SJCRH30 (cell line): ENCODE measurements around the gene CELF1. TPM values are rescaled to one million over a fixed set of nuclear protein-coding genes. Genes with fewer than 3 reads are reported as not detected.

Experiments
- DNase-seq, 2 experiments: peaks; one replicate each; pipeline ENCODE4 v3.0.0-alpha.2; 2015 to 2020
- H3K27ac ChIP-seq: fragments of 250-450 bp; sonication (Bioruptor Pico); 2 replicates; pipeline ENCODE4 v1.5.1; 2020; ENCODE audit warnings: mild to moderate bottlenecking, moderate library complexity
- H3K27me3 ChIP-seq: fragments of 250-450 bp; sonication (Bioruptor Pico); 2 replicates; pipeline ENCODE4 v1.5.1; 2020; ENCODE audit warnings: mild to moderate bottlenecking, moderate library complexity
- H3K36me3 ChIP-seq: fragments of 250-450 bp; sonication (Bioruptor Pico); 2 replicates; pipeline ENCODE4 v1.5.1; 2020; ENCODE audit warnings: mild to moderate bottlenecking, moderate library complexity
- H3K4me1 ChIP-seq: fragments of 250-450 bp; sonication (Bioruptor Pico); 2 replicates; pipeline ENCODE4 v1.5.1; 2020; ENCODE audit warnings: mild to moderate bottlenecking, moderate library complexity
- H3K4me3 ChIP-seq: fragments of 250-450 bp; sonication (Bioruptor Pico); 2 replicates; pipeline ENCODE4 v1.5.1; 2020; ENCODE audit warnings: mild to moderate bottlenecking, moderate library complexity
- H3K9me3 ChIP-seq: fragments of 250-450 bp; sonication (Bioruptor Pico); replicated peaks from 2 replicates; pipeline ENCODE4 v1.5.1; 2020; ENCODE audit warnings: mild to moderate bottlenecking, moderate library complexity
- total RNA-seq: library from RNA; depleted of rRNA; stranded (reverse); fragments of >200 nt; shearing (Covaris generic); gene quantifications from 2 replicates; pipeline ENCODE4 v1.2.3, GENCODE V29; 2014

CELF1 gene
- total RNA-seq, 1 experiment from 2014 or later = 108 TPM

DNA sequence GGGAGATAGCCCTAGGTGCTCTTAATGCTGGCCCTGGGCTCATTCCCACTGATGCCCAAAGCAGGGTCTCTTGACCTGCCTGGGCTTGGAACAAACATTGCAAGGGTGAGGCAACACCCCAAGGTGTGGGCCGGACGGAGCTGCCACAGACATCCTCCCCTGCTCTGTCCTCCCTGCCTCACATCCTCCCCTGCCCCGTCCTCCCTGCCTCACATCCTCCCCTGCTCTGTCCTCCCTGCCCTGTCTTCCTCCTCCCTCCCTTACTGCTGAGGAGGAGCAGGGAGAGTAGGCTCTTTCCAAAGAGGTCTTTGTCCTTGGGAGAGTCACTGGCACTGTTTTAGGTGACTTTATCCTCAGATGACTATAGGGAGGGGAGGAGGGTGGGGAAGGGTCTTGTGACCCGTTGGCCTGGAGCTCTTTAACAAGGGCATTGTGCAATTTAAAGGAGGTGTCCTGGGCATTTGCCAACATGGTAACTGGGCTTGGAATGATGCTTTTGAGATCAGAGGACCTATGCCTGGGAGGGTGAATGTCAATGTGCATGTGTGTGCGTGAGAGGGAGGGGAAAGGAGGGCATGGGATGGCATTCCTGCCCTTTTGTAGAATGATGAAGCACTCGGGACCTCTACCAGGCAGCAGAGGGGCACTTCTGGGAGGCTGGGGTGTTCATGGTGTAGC is 34.2 kb upstream of the CELF1 start:
- Histone ChIP-seq H3K27ac (peak overlapping the region; percentile 41), H3K4me3 (no peak overlapping the region), H3K9me3 (no peaks in the 10 kb centered on the region), H3K36me3 (peaks cover 28% of the 10 kb centered on the region), H3K4me1 (peaks cover 7% of the 10 kb centered on the region; the same call in 1 of the 2 replicates), H3K27me3 (no peaks in the 10 kb centered on the region)
- DNase-seq = no peak

DNA sequence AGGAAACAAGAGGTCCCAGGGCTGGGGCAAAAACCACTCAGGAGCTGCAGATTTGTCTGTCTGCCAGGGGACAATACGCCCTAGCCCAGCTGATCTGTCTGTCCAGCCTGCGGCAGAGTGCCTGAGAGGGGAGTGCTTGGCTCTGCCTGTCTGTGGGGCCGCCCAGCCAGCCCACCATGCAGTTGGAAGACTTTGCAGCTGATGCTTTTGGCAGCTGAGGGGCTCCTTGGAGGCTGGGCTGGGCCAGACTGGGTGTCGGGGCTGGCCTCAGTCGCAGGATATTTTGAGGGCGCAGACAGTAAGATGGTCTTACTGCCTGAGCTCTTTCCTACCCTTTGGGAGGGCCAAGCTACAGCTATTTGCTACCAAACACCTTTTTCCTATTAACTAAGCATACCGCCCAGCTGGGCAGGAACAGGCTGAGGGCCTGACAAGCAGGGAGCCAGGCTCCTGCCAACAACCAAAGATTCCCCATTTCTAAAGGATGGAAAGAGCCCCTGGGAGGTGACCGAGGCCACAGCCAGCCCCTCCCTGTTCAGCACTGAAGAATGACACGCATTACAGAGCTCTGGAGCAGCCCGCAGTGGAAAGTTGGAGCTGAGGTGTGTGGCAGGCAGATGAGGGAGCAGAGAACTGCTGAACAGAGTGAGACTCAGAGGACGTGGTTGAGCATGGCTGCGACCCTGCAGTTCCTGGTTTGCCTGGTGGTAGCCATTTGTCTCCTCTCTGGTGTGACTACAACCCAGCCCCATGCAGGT is 33.3 kb upstream of the CELF1 start, which contains the start of gene FAM180B:
Gene FAM180B (plus strand): TSS at position 581 of the 758 bp plus-strand sequence. CDS start 91 bp downstream, at position 672.
- Histone ChIP-seq H3K4me1 (peaks cover 7% of the 10 kb centered on the region; the same call in 1 of the 2 replicates), H3K27ac (peak within 1 kb of the TSS; percentile 41)

DNA sequence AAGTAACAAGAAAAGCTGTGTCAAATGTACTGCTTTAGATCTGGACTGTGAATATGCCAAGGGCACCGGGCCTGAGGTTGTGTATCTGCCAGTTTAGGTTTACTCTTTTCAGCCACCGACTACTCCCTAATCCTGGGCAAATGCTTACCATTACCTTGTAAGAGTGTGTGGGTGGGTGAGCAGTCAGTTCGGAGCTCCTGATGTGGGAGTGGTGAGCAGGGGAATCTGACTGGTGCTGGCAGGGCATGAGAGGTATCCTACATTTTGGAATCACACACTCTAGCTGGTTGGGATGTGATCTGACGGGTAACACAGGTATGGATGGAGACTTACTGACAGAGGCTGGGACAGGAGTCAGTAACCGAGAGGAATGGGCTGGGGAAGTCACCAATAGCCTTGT is 30.9 kb upstream of the CELF1 start:
- H3K27me3 ChIP-seq = no peaks in the 10 kb centered on the region
- DNase-seq = no peak
- no peak overlapping the region for H3K27ac ChIP-seq
- H3K4me3 ChIP-seq = no peak overlapping the region
- peaks cover 10% of the 10 kb centered on the region; the same call in 1 of the 2 replicates for H3K4me1 ChIP-seq
- H3K9me3 ChIP-seq = no peaks in the 10 kb centered on the region
- H3K36me3 ChIP-seq = peaks cover 48% of the 10 kb centered on the region

More for the DNA sequence above, 33.3 kb upstream of the CELF1 start, which contains the start of gene FAM180B:
- no peaks in the 10 kb centered on the region for H3K9me3 ChIP-seq
- no peak within 1 kb of the TSS for H3K4me3 ChIP-seq
- DNase-seq = no peak
- no peaks in the 10 kb centered on the region for H3K27me3 ChIP-seq
- peaks cover 37% of the 10 kb centered on the region for H3K36me3 ChIP-seq

DNA sequence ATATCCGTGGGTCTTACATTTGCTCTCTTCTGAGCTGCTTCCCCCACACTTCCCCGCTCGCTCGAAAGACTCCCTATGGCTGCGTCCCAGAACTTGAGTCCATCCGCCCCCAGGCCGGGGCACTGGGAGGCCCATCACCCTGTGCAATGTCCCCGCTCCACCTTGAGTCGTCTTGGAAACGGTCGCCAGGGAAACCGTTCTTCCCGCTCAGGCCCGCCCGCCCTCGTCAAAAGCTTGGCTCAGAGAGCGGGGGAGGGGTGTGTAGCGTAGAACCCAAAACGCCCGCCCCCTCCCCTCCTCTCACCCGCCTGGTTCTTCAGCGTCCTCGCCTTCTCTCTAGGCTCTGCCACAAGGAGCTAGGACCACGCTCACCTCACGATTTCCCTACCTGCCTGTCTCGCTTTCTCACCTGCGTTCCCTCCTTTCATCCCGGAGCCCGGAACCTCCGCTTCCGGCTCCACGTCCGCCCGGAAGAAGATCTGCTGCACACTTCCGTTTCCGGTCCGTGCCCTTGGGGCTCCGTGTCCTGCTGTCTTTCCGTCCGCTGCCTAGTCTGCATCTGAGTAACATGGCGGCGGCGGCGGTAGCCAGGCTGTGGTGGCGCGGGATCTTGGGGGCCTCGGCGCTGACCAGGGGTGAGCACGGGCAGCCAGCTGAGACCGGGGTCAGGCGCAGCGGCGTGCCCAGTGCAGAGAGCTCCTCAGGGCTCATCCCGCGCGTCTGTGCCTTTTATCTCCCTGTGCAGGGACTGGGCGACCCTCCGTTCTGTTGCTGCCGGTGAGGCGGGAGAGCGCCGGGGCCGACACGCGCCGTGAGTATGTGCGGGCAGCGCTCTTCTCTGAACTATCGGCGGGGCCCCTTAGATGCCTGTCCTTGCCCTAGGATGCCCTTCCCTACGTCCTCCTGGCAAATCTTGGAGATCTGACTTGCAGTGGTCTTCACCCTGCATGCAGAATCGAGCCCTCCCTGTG is 25.9 kb upstream of the CELF1 start, which contains the start of the genes KBTBD4 and NDUFS3:
Gene KBTBD4 (minus strand): TSS at position 447 of the 971 bp plus-strand sequence. CDS start 19 bp downstream, at position 428.
Gene NDUFS3 (plus strand): TSS at position 551 of the 971 bp plus-strand sequence. CDS start 18 bp downstream, at position 569.
- Histone ChIP-seq H3K36me3 (peaks cover 51% of the 10 kb centered on the region), H3K4me3 (peak within 1 kb of the TSS; percentile 96), H3K4me1 (0 out of 2 replicates have a peak, but pooled peaks cover 8% of the 10 kb centered on the region), H3K27me3 (no peaks in the 10 kb centered on the region), H3K9me3 (no peaks in the 10 kb centered on the region), H3K27ac (peak within 1 kb of the TSS; percentile 71)
- peak; percentile 89 to 94 for DNase-seq

DNA sequence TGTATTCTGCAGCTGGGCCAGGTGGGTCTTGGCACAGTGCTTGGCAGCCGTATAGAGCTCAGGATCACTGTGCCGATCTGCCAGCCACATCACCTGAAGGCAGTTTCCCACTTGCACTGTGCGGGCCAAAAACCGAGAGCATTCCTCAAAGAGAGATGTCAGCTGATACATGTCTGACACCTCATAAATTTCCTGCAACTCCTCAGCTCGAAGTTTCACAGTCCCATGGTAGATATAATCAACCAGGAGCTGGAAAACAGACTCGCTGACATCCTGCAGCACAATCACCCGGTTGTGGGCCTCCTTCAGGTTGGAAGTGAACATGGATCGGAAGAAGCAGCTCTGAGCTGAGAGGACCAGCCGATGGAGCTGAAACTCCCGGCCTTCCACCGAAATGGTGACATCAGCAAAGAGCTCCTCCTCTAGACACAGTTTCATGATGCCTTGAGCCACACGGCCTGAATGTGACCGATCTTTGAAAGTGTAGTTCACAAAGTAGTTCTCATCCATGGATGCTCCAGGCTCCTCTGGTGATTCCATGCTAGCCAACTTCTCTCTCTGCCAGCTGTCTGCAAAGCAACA is 24.6 kb upstream of the CELF1 start:
- Histone ChIP-seq H3K4me1 (0 out of 2 replicates have a peak, but pooled peaks cover 13% of the 10 kb centered on the region), H3K4me3 (no peak overlapping the region), H3K27me3 (no peaks in the 10 kb centered on the region), H3K36me3 (peaks cover 45% of the 10 kb centered on the region), H3K9me3 (no peaks in the 10 kb centered on the region), H3K27ac (no peak overlapping the region; the same call in 1 of the 2 replicates)
- no peak for DNase-seq

DNA sequence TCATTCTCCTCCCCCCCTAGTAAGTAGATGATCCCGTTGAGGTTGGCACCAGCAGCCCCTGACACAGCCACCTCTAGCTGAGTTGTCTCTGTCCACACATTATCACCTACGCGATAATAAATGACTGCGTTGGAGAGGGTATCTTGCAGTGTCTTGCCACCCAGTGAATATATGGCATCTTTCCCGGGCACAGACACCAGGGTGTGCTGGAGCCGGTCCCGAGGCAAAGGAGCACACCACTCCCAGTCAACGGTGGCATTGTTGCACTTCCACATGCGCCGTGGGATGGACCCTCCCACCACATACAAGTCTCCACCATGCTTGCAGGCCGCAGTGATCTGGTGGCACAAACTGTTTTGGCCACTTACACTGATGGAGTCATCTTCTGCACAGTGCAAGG is 20.4 kb upstream of the CELF1 start:
- H3K36me3 ChIP-seq = peaks cover 44% of the 10 kb centered on the region
- no peaks in the 10 kb centered on the region for H3K9me3 ChIP-seq

DNA sequence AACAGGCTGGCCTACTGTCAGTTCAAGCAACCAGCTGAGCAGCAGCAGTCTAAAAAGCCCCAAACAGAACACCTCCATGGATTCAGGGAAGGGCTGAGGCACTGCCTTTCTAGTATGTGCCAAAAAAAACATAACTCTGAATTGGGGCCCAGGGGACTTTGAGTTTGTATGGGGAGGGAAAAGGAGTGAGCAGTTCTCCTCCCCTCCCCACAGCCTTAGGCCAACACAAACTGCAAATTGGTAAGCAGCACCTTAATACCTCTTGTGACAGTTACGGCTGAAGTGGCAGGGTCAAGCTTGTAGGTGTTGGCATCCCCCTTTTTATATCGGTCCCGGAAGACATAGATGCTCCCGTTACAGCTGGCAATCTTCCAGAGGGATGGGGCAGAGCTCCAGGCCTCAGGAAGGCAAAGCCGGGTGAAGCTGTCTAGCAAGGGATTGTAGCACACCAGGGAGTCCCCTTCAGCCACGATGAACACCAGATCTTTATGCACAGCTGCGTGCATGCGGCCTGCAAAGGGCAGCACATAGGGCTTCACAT is 19.9 kb upstream of the CELF1 start:
- Histone ChIP-seq H3K36me3 (peaks cover 44% of the 10 kb centered on the region), H3K4me3 (no peak overlapping the region), H3K9me3 (no peaks in the 10 kb centered on the region), H3K4me1 (0 out of 2 replicates have a peak, but pooled peaks cover 8% of the 10 kb centered on the region), H3K27me3 (no peaks in the 10 kb centered on the region), H3K27ac (no peak overlapping the region)
- peak; percentile 78 to 80 for DNase-seq

More for the DNA sequence above, 20.4 kb upstream of the CELF1 start:
- Histone ChIP-seq H3K27me3 (no peaks in the 10 kb centered on the region), H3K4me3 (no peak overlapping the region), H3K4me1 (0 out of 2 replicates have a peak, but pooled peaks cover 10% of the 10 kb centered on the region), H3K27ac (no peak overlapping the region)
- no peak for DNase-seq

DNA sequence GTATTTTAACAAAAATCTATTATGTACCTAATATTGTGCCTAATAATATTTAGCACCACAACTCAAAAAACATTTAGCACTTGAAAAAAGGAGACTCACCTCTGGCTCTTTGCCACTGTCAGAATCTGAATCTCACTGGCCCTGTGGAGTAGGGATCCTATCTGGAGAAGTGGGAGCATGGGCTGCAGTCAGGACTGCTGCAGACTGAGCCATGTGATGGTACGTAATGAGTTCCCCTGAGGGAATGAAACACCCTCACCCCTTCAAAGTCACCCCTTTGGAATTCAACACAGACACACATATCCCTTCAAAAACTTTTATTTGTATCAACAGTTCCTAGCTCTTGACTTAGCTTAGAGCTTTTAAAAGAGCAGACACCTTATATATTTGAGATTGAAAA is 19.0 kb upstream of the CELF1 start:
- Histone ChIP-seq H3K4me1 (0 out of 2 replicates have a peak, but pooled peaks cover 5% of the 10 kb centered on the region), H3K27ac (no peak overlapping the region), H3K27me3 (no peaks in the 10 kb centered on the region), H3K36me3 (peaks cover 44% of the 10 kb centered on the region), H3K9me3 (no peaks in the 10 kb centered on the region), H3K4me3 (no peak overlapping the region)
- no peak for DNase-seq

DNA sequence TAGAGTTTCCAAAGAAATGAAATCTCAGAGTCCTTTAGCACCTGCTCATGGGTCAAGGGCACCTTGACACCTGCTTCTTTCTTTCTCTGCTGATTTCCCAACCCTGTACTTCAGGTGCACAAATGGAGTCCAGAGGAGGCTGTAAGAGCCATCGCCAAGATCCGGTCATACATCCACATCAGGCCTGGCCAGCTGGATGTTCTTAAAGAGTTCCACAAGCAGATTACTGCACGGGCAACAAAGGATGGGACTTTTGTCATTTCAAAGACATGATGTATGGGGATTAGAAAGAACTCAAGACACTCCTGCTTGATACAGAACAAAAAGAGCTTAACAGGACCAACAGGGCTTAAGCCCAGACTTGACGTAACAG is 18.4 kb upstream of the CELF1 start:
- no peak overlapping the region for H3K4me3 ChIP-seq
- no peaks in the 10 kb centered on the region for H3K9me3 ChIP-seq
- H3K4me1 ChIP-seq = 0 out of 2 replicates have a peak, but pooled peaks cover 5% of the 10 kb centered on the region
- no peak overlapping the region for H3K27ac ChIP-seq
- no peaks in the 10 kb centered on the region for H3K27me3 ChIP-seq
- H3K36me3 ChIP-seq = peaks cover 44% of the 10 kb centered on the region
- no peak for DNase-seq

DNA sequence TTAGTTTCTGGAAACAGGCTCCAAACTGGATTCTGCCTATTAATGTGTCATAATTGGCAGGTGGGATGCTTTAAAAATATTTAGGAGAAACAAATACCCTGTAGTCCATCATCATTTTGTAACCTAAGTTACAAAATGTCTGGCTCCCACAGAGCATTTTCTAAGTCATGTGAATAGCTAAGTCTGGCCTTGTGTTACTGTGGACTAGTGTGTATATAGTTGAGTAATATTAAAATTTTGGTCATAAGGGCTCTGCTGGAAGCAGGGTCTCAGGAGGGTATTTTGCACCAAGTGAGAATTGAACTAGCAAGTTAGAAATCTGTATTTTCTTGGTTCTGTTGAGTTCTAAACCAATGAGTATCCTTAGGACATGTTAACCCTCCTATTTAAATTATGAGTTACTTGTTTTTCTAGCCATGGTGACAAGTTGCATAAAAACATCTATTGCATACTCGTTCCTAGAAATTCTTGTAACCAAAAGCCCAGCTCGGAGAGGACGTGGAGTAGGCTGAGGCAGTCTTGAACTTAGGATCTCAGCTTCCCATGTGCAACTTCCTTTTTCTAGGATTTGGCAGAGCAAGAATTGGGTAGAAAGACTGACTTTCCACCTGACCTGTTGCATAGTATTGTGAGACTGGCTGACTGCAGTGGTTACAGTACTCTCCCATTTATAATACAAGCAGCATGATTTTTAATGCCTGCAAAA is 17.9 kb upstream of the CELF1 start:
- Histone ChIP-seq H3K36me3 (peaks cover 44% of the 10 kb centered on the region), H3K4me1 (0 out of 2 replicates have a peak, but pooled peaks cover 5% of the 10 kb centered on the region), H3K27me3 (no peaks in the 10 kb centered on the region), H3K27ac (no peak overlapping the region), H3K9me3 (no peaks in the 10 kb centered on the region), H3K4me3 (no peak overlapping the region)
- no peak for DNase-seq

DNA sequence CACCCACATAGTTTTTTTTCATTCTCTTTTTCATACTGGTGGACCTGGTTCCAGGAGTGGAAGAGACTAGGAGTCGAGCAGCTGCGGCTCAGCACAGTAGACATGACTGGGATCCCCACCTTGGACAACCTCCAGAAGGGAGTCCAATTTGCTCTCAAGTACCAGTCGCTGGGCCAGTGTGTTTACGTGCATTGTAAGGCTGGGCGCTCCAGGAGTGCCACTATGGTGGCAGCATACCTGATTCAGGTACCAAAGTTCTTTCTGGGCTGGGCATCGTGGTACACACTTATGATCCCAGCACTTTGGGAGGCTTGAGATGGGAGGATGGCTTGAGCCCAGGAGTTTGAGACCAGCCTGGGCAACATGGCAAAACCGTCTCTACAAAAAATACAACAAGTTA is 16.7 kb upstream of the CELF1 start:
- H3K36me3 ChIP-seq = peaks cover 38% of the 10 kb centered on the region

DNA sequence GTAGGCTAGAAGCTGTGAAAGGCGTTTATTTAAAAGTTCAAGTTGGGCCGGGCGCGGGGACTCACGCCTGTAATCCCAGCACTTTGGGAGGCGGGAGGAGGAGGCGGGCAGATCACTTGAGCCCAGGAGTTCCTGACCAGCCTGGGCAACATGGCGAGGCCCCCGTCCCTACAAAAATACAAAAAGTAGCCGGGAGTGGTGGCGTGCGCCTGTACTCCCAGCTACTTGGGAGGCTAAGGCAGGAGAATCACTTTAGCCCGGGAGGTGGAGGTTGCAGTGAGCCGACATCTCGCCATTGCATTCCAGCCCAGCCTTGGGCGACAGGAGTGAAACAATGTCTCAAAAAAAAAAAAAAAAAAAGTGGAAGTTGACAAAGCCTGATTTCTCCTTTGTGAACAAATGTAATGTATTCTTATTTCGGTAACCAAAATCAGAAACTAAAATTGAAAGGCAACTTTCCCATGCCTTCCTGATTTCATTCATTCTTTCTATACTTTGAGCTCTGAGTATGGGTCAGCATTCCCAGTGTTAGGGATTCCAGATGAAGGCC is 13.3 kb upstream of the CELF1 start:
- no peaks in the 10 kb centered on the region for H3K9me3 ChIP-seq
- H3K36me3 ChIP-seq = peaks cover 10% of the 10 kb centered on the region
- H3K27ac ChIP-seq = peak overlapping the region; percentile 66
- no peaks in the 10 kb centered on the region for H3K27me3 ChIP-seq
- H3K4me3 ChIP-seq = peak overlapping the region; percentile 85
- no peaks in the 10 kb centered on the region; the same call in 1 of the 2 replicates for H3K4me1 ChIP-seq
- DNase-seq = peak in 1 of 2 experiments; percentile 28

More for the DNA sequence above, 16.7 kb upstream of the CELF1 start:
- Histone ChIP-seq H3K4me1 (peaks cover 5% of the 10 kb centered on the region; the same call in 1 of the 2 replicates), H3K4me3 (no peak overlapping the region), H3K9me3 (no peaks in the 10 kb centered on the region), H3K27me3 (no peaks in the 10 kb centered on the region), H3K27ac (no peak overlapping the region)
- no peak for DNase-seq
